Hepatocyte (in vitro differentiated cells): Measurements from ENCODE around the gene ZC3H12C. TPM values are rescaled to one million over a fixed set of nuclear protein-coding genes. Genes with fewer than 3 reads are reported as not detected.

ENCODE experiments used
- DNase-seq: peaks from one replicate; pipeline ENCODE4 v3.0.0-alpha.2; 2016; ENCODE audit warnings: low spot score
- H2AFZ ChIP-seq: fragments of 200-600 bp; sonication (generic); 2 replicates; pipeline ENCODE4 v1.6.0; 2016; ENCODE audit warnings: antibody characterized with exemption, mild to moderate bottlenecking
- H3K27ac ChIP-seq: fragments of 200-600 bp; sonication (generic); 2 replicates; pipeline ENCODE4 v1.5.1; 2016; ENCODE audit warnings: mild to moderate bottlenecking
- H3K27me3 ChIP-seq: fragments of 200-600 bp; sonication (generic); 2 replicates; pipeline ENCODE4 v1.6.1; 2016
- H3K36me3 ChIP-seq: fragments of 200-600 bp; sonication (generic); replicated peaks from 2 replicates; pipeline ENCODE4 v1.5.1; 2016; ENCODE audit warnings: low read depth; ENCODE audit not compliant: insufficient read depth
- H3K4me1 ChIP-seq: fragments of 200-600 bp; sonication (generic); 2 replicates; pipeline ENCODE4 v1.5.1; 2016; ENCODE audit warnings: mild to moderate bottlenecking, moderate library complexity; ENCODE audit not compliant: insufficient read depth
- H3K4me2 ChIP-seq: fragments of 200-600 bp; sonication (generic); 2 replicates; pipeline ENCODE4 v1.6.0; 2016
- H3K4me3 ChIP-seq: fragments of 200-600 bp; sonication (generic); 2 replicates; pipeline ENCODE4 v1.5.1; 2016; ENCODE audit warnings: mild to moderate bottlenecking
- H3K79me2 ChIP-seq: fragments of 200-600 bp; sonication (generic); 2 replicates; pipeline ENCODE4 v1.6.0; 2017; ENCODE audit warnings: mild to moderate bottlenecking
- H3K9me2 ChIP-seq: fragments of 200-600 bp; sonication (generic); replicated peaks from 2 replicates; pipeline ENCODE4 v1.6.0; 2017; ENCODE audit warnings: mild to moderate bottlenecking; ENCODE audit not compliant: insufficient read depth
- H3K9me3 ChIP-seq: fragments of 200-600 bp; sonication (generic); 2 replicates; pipeline ENCODE4 v1.5.1; 2016; ENCODE audit warnings: low read depth, mild to moderate bottlenecking
- H4K20me1 ChIP-seq: fragments of 200-600 bp; sonication (generic); 2 replicates; pipeline ENCODE4 v1.6.0; 2016; ENCODE audit warnings: mild to moderate bottlenecking; ENCODE audit not compliant: insufficient read depth, poor library complexity, severe bottlenecking
- CTCF ChIP-seq: fragments of 200-600 bp; sonication (generic); IDR thresholded peaks from 2 replicates; pipeline ENCODE4 v1.5.1; 2016; ENCODE audit warnings: antibody characterized with exemption, mild to moderate bottlenecking; ENCODE audit not compliant: poor library complexity
- EZH2 ChIP-seq: fragments of 200-600 bp; sonication (generic); IDR thresholded peaks from 2 replicates; pipeline ENCODE4 v1.6.1; 2016; ENCODE audit warnings: antibody characterized with exemption, mild to moderate bottlenecking, borderline replicate concordance
- EZH2phosphoT487 ChIP-seq: fragments of 200-600 bp; sonication (generic); IDR thresholded peaks from one replicate; pipeline ENCODE4 v1.6.1; 2018; ENCODE audit warnings: antibody characterized with exemption, mild to moderate bottlenecking, low read depth, moderate library complexity; ENCODE audit not compliant: unreplicated experiment, severe bottlenecking
- WGBS: methylation state at CpG from one replicate; pipeline ENCODE4 v1.1.6; 2016; ENCODE audit warnings: low lambda C conversion rate; ENCODE audit errors: missing lambda C conversion rate; 5-methylcytosine and 5-hydroxymethylcytosine counted together
- polyA plus RNA-seq: library from polyadenylated mRNA; unstranded; fragments of >200 nt; fragmentation: Nextera tagmentation; extraction: Ambion mirVana; gene quantifications from 2 replicates; pipeline ENCODE4 v1.2.1, GENCODE V29; 2016
- total RNA-seq: library from RNA; depleted of rRNA; stranded (reverse); fragments of >200 nt; gene quantifications from 2 replicates; pipeline ENCODE4 v1.2.3, GENCODE V29; 2014

Gene ZC3H12C
- total and polyA plus RNA-seq, 2 experiments from 2014 or later, result 1.7 to 12.3 TPM

- 84% methylated on average over 5 of the region's 5 CpGs for WGBS
- Histone ChIP-seq H3K4me2 (no peak overlapping the region), H3K4me1 (peaks cover 14% of the 10 kb centered on the region), H3K27ac (peak overlapping the region; percentile 19), H3K79me2 (no peaks in the 10 kb centered on the region), H3K9me3 (no peaks in the 10 kb centered on the region), H3K36me3 (no peaks in the 10 kb centered on the region), H3K9me2 (no peaks in the 10 kb centered on the region), H2AFZ (no peak overlapping the region), H3K27me3 (no peaks in the 10 kb centered on the region), H4K20me1 (no peaks in the 10 kb centered on the region), H3K4me3 (no peak overlapping the region)
- TF ChIP-seq EZH2 (no peak), CTCF (no peak), EZH2phosphoT487 (no peak)
- peak; percentile 17 for DNase-seq
Measured at GRCh38 chr11:110196241-110196754, 103.1 kb downstream of the ZC3H12C start.

GRCh38 chr11:110196884-110197420 lies 103.8 kb downstream of the ZC3H12C start:
- Histone ChIP-seq H3K4me3 (no peak overlapping the region), H3K9me3 (no peaks in the 10 kb centered on the region), H3K36me3 (no peaks in the 10 kb centered on the region), H3K27me3 (no peaks in the 10 kb centered on the region), H3K27ac (peak overlapping the region; percentile 19), H3K4me2 (no peak overlapping the region), H3K9me2 (no peaks in the 10 kb centered on the region), H4K20me1 (no peaks in the 10 kb centered on the region), H3K79me2 (no peaks in the 10 kb centered on the region), H3K4me1 (peaks cover 14% of the 10 kb centered on the region), H2AFZ (no peak overlapping the region)
- no peak for DNase-seq
- 91% methylated on average over 9 of the region's 9 CpGs for whole genome bisulfite sequencing
- TF ChIP-seq EZH2phosphoT487 (no peak), EZH2 (no peak), CTCF (no peak)

- Histone ChIP-seq H3K4me2 (no peak overlapping the region), H4K20me1 (no peaks in the 10 kb centered on the region)
- TF ChIP-seq EZH2, result no peak
- no peak for TF ChIP-seq EZH2phosphoT487
- TF ChIP-seq CTCF, result no peak
Measured at GRCh38 chr11:110198031-110198729, 105.0 kb downstream of the ZC3H12C start.

More at GRCh38 chr11:110198031-110198729, 105.0 kb downstream of the ZC3H12C start:
- Histone ChIP-seq H3K9me3 (no peaks in the 10 kb centered on the region), H3K36me3 (no peaks in the 10 kb centered on the region), H3K4me1 (peaks cover 14% of the 10 kb centered on the region), H3K4me3 (no peak overlapping the region), H3K79me2 (no peaks in the 10 kb centered on the region), H2AFZ (no peak overlapping the region), H3K9me2 (no peaks in the 10 kb centered on the region), H3K27ac (no peak overlapping the region), H3K27me3 (no peaks in the 10 kb centered on the region)
- DNase-seq, result no peak
- WGBS, result 97% methylated on average over 9 of the region's 9 CpGs
